ENCODE data around the gene PLA2G2F.

PLA2G2F gene, protein sequence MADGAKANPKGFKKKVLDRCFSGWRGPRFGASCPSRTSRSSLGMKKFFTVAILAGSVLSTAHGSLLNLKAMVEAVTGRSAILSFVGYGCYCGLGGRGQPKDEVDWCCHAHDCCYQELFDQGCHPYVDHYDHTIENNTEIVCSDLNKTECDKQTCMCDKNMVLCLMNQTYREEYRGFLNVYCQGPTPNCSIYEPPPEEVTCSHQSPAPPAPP

GRCh38 chr1:20138961-20139550 lies at the start of gene PLA2G2F:
Gene PLA2G2F, plus strand, starts transcription at chr1:20139323. Its CDS starts 105 bp downstream, at chr1:20139428.
- no peak within 1 kb of the TSS for H3K4me3 ChIP-seq (ENCODE audit: low read depth, low read length)

- no peak overlapping the region for H3K4me3 ChIP-seq (ENCODE audit: low read depth, low read length)
Measured at GRCh38 chr1:20089328-20090077, 49.6 kb upstream of the PLA2G2F start.

DNA sequence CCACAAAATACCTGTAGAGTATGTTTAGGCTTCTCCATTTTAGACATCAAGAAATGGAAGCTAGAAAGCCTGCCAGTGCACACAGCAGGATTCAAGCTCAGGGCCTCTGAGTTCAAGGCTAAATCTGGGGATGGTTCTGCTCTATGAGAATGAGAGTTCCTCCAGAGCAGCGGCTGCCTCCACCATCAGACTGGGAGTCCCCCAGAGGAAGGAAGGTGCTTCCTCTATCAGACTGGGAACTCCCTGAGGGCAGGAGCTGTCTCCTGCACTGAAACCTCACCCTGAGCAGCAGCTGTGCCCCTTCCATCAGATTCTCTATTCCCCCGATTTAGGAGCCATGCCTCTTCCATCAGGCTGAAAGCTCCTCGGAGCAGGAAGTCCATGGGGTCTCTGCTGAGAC lies 49.0 kb upstream of the PLA2G2F start:
- H3K4me3 ChIP-seq (ENCODE audit: low read depth, low read length): no peak overlapping the region

DNA sequence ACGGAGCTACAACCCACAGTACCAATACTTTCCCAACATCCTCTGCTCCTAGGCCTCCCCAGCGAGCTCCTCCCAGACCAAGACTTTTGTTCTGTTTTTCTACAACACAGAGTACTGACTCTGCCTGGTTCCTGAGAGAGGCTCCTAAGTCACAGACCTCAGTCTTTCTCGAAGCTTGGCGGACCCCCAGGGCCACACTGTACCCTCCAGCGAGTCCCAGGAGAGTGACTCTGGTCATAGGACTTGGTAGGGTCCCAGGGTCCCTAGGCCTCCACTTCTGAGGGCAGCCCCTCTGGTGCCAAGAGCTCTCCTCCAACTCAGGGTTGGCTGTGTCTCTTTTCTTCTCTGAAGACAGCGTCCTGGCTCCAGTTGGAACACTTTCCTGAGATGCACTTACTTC lies 48.5 kb upstream of the PLA2G2F start:
- H3K4me3 ChIP-seq (ENCODE audit: low read depth, low read length): no peak overlapping the region

DNA sequence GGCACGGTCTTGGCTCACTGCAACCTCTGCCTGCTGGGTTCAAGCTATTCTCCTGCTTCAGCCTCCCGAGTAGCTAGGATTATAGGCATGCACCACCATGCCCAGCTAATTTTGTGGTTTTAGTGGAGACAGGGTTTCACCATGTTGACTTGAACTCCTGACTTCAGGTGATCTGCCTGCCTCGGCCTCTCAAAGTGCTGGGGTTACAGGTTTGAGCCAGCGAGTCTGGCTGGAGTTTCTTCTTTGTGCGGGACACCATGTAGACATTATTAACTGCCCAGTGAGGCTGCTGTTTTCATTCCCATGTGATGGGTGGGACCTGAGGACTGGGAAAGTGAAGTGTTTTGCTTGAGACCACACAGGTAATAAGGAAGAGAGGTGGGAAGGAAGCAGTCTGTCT lies 45.8 kb upstream of the PLA2G2F start:
- no peak overlapping the region for H3K4me3 ChIP-seq (ENCODE audit: low read depth, low read length)

DNA sequence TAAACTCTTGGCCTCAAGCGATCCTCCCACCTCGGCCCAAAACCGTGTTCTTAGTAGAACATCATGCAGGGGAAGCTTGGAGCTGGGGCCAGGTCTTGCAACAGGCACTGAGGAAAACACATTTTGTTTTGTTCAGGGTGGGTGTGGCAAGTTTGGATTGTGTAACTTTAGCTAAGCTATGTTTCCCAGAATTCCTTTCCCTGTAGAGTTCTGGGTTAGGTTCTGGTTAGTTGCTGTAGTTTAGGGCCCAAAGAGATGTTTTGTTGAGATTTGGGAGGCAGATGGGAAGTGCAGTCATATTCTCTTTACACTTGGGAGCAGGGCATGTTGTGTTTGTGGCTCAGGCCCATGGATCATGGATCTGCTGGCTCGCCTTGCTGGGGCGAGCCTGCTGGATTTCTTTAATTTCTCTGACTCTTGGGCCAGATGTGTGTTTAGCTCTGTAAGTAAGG lies 45.2 kb upstream of the PLA2G2F start:
- H3K4me3 ChIP-seq (ENCODE audit: low read depth, low read length): no peak overlapping the region

- H3K4me3 ChIP-seq (ENCODE audit: low read depth, low read length): no peak overlapping the region
Measured at GRCh38 chr1:20095564-20096434, 43.3 kb upstream of the PLA2G2F start.

GRCh38 chr1:20096840-20097447 lies 42.2 kb upstream of the PLA2G2F start:
- H3K4me3 ChIP-seq (ENCODE audit: low read depth, low read length): no peak overlapping the region

GRCh38 chr1:20099533-20099932 lies 39.6 kb upstream of the PLA2G2F start:
- H3K4me3 ChIP-seq (ENCODE audit: low read depth, low read length): no peak overlapping the region

DNA sequence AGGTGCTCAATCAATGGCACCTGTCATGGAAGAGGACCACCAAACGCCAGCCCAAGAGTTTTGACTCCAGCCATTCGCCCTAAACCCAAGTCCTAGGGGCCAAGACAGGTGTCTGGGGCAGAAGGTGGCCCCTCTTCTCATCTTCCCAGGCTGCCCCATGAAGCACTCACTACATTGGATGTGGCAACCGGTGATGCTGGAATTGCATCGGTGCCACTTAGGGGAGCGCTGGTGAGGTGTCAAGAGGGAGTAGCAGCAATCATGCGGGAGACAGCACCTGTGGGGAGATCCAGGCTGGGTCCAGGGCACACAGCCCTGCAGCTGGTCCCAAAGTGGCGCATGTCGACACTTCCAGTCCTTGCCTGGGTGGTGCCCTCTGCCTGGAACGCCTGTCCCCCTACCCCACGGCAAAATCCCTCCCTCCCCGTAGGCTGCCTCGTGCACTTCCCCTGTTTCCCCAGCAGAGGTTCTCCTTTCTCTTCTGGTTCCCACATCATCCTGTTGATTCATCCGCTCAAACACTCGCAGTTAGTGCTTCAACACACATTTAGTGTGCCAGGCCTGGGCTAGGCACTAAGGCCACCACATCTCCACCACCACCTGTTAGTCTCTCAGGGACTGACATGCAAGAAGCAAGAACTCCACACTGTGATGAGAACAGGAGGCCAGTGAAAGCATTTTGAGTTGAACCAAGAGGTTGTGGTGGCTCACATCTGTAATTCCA lies 38.3 kb upstream of the PLA2G2F start:
- no peak overlapping the region for H3K4me3 ChIP-seq (ENCODE audit: low read depth, low read length)

GRCh38 chr1:20102875-20103274 lies 36.2 kb upstream of the PLA2G2F start:
- H3K4me3 ChIP-seq (ENCODE audit: low read depth, low read length): no peak overlapping the region

GRCh38 chr1:20105856-20106255 lies 33.3 kb upstream of the PLA2G2F start:
- no peak overlapping the region for H3K4me3 ChIP-seq (ENCODE audit: low read depth, low read length)

GRCh38 chr1:20107351-20107750 lies 31.8 kb upstream of the PLA2G2F start:
- H3K4me3 ChIP-seq (ENCODE audit: low read depth, low read length): no peak overlapping the region

DNA sequence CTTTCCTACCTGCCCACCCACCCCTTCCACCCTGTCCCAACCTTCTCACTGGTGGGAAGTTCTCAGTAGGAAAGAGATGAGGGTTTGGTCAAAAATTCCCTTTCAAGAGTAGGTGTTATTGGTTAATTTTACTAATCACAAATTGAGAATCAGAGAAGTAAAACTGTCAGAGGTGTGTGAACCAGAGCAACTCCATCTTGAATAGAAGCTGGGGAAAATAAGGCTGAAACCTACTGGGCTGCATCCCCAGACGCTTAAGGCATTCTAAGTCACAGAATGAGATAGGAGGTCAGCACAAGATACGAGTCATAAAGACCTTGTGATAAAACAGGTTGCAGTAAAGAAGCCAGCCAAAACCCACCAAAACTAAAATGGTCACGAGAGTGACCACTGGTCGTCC lies 31.3 kb upstream of the PLA2G2F start:
- H3K4me3 ChIP-seq (ENCODE audit: low read depth, low read length): no peak overlapping the region

DNA sequence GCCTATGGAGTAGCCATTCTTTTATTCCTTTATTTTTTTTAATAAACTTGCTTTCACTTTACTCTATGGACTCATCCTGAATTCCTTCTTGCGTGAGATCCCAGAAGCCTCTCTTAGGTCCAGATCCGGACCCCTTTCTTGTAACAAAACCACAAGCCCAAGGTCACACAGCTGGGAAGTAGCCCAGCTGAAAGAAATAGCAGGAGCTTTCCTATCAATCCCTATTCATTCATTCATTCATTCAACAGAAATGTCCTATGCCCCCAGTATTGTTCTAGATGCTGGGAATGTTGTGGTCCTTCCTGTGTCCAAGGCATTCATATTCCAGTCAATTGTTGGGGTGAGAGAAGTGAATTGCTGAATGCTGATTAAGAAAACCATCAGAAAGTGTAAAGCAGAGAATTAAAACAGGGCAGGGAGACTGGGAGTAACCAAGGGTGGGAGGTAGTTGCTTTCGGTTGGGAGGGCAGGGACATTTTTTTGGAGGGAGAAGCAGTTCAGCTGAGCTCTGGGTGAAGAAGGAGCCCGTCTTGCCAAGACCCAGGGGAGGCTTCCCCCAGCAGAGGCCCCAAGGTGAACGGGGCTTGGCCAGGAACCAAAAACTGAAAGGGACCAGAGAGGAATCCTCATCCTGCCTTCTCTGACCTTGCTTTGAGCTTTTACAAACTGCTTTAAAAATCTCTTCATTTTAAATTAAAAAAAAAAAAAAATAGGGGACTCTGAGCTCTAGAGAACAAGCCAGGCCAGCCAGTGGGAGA lies 30.6 kb upstream of the PLA2G2F start:
- no peak overlapping the region for H3K4me3 ChIP-seq (ENCODE audit: low read depth, low read length)

DNA sequence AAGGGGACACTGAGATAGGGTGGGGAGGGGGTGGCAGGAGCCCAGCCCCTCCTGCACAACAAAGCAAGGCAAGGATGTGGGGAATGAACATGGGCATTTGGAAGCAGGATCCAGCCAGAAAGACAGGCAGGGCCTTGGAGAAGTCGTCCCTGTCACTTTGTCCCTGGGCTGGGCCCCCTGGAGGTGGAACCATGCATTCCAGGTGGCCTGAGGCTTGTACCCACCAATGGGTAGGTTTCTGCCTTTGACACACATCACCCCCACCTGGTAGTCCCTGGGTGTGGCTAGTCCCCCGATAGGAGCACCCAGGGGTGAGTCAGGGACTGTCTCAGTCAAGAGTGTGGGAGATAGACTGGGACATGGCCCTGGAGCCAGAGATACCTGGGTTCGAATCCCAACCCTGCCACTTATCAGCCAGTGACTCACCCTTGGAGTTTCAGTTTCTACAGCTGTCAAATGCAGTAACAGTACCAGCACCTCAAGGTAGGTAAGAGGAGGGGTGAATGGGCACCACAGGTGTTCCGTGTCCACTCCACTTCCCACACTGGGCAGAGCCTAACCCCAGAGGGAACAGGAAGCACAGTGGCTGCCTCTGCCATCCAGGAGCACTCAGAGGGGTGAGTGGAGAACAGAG lies 29.8 kb upstream of the PLA2G2F start:
- no peak overlapping the region for H3K4me3 ChIP-seq (ENCODE audit: low read depth, low read length)

DNA sequence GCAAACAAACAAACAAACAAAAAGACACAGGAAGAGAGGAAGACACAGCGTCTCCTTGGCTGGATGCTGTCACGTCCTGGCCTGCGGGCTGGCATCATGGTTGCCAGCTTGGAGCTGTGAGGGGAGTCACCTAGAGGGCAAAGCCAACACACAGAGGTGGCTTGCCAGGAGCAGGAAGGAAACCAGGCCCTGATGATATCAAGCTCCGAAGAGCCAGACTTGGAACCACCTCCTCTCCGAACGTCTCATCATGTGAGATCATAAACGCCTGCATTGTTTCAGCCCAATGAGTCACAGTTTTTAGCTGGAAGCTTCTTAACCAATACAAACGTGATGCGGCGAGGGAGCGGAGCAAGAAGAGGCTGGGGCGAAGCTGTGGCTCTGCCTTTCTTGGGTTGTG lies 28.4 kb upstream of the PLA2G2F start:
- H3K4me3 ChIP-seq (ENCODE audit: low read depth, low read length): no peak overlapping the region

- no peak overlapping the region for H3K4me3 ChIP-seq (ENCODE audit: low read depth, low read length)
Measured at GRCh38 chr1:20111452-20111851, 27.7 kb upstream of the PLA2G2F start.

All from iPS-11a (cell line).